Activated CD8-positive, alpha-beta memory T cell treated with anti-CD3 and anti-CD28 coated beads, Interleukin-2, amount 50 U/mL, for 4 hours (primary cell): ENCODE data around the gene DOK4.

Experiments
- DNase-seq: peaks from one replicate; pipeline ENCODE4 v3.0.0-alpha.2; 2020

DOK4 gene

GRCh38 chr16:57518922-57519321 lies 32.6 kb upstream of the DOK4 start:
- DNase-seq: no peak

DNA sequence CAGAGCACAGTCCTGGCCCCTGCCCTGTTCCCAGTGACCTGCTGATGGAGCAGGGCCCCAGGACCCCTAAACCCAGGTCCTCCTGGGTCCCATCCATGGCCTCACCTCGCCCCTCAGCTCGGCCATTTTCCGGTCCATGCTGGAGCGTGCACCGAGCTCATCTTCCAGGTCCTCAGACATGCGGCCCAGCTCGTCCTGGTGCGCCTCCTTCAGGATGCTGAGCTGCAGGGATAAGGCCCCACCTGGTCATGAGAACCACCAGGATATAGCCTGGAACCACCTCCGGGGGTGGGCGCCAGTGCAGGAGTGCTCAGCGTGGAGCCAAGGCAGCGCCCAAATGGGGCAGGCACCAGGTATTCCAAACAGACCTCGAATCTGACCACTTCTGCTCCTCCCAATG lies 32.2 kb upstream of the DOK4 start:
- DNase-seq: no peak

- DNase-seq: no peak
Measured at GRCh38 chr16:57517397-57518367, 31.4 kb upstream of the DOK4 start.

- no peak for DNase-seq
Measured at GRCh38 chr16:57516773-57517172, 30.5 kb upstream of the DOK4 start.

DNA sequence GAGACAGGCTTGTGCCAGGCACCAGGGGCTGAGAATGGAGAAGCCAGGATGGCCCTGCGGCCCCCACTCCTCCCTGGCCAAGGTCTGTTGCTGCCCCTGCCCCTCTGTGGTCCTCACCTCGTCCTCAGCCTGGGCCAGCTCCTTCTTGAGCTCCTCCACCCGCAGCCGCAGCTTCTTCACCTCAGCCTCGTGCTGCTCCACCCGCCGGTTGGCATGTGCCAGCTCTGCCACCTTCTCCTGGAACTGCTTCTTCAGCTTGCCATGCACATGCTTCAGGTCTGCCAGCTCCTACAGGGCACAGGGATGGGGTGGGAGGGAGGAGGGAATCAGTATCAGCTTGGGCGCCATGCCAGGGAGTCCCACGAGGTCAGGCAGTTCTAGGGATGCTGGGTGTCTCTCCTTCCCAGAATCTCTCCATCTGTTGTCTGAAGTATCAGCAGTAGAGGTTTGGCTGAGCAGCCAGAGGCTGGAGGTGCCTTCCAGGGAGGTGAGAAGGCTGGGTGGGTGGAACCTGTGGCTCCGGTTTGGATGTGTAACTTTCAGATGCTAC lies 30.0 kb upstream of the DOK4 start:
- no peak for DNase-seq

DNA sequence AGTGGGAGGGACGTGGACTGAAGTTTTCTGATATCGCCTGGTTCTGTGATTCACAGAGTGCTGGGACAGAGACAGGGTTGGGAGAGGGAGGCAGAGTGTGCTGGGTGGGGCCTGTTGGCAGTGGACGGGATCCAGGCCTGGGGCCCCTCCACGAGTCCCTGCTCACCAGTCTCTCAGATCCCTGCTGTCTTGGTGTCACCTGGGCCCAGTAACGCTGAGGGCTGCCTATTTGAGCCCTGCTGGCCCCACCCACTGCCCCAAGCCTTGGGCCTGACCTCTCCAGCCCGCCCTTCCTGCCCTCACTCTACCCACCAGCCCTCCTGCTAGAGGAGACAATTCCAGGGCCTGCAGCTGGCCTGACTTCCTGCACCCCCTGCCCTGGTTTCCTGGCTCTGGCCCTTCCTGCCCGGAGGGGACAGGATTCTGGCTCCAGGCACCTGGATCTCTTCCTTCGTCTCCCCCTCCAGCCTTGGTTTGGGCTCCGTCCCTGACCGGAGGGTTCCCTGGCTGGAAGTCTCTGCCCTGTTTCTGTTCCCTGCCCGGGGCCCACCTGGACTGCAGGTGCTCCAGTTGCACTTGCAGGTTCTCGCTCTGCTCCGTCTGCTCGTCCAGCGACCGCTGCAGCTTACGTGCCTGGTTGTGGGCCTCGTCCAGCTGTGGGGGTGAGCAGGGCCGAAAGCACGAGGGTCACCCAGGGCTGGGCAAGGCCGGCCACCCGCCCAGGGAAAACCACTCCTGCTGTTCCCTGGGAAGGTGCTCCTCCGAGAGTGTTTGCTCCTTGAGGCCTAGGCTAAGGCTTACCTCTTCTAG lies 28.7 kb upstream of the DOK4 start:
- DNase-seq: no peak

- no peak for DNase-seq
Measured at GRCh38 chr16:57514371-57514770, 28.1 kb upstream of the DOK4 start.

GRCh38 chr16:57513371-57514102 lies 27.2 kb upstream of the DOK4 start:
- DNase-seq: no peak

- no peak for DNase-seq
Measured at GRCh38 chr16:57512296-57513001, 26.2 kb upstream of the DOK4 start.

GRCh38 chr16:57510016-57510871 lies 24.0 kb upstream of the DOK4 start:
- no peak for DNase-seq

GRCh38 chr16:57509231-57509923 lies 23.1 kb upstream of the DOK4 start:
- DNase-seq: no peak

- DNase-seq: no peak
Measured at GRCh38 chr16:57508035-57508425, 21.7 kb upstream of the DOK4 start.

DNA sequence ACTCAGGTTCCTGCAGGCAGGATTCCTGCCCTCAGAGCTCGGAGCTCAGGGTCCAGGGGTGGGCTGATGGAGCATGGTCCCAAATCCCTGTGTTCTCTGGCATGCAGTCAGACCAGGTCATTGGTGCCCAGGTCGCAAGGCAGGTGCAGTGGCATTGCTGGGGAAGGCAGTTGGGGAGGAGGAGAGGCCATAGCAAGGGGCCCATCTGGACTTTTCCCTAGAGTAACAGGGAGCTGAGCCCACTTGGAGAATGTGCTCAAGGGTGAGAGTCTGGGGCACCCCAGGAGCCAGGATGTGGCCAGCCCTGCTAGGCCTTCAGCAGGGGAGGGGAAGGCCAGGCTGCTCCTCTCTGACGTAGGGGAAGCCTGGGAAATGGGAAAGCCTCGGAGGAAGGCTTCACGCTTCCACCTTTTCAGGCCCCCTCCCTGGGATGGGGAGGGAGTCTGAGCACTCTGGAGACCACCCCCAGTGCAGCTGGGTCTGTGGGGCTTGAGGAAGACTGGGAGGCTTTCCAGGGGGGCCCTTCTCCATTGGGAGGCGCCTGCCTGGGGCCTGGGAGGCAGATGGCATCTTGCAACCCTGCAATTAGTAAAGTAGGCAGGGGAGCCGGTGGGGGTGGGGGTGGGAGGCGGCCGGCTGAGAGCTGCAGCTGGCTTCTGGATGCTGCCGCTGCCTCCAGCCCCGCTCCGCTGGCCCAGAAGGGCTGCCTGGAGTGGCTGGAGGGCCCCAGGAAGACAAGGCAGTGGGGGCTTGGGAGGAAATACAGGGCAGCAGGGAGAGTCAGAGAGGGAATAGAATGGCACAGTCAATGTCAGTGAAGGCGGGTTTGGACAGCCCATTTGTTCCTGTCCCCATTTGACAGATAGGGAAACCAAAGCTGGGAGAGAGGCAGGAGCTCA lies 21.1 kb upstream of the DOK4 start:
- no peak for DNase-seq

GRCh38 chr16:57505169-57505568 lies 18.9 kb upstream of the DOK4 start:
- DNase-seq: no peak

GRCh38 chr16:57504491-57504890 lies 18.2 kb upstream of the DOK4 start:
- no peak for DNase-seq

- no peak for DNase-seq
Measured at GRCh38 chr16:57504001-57504400, 17.7 kb upstream of the DOK4 start.

DNA sequence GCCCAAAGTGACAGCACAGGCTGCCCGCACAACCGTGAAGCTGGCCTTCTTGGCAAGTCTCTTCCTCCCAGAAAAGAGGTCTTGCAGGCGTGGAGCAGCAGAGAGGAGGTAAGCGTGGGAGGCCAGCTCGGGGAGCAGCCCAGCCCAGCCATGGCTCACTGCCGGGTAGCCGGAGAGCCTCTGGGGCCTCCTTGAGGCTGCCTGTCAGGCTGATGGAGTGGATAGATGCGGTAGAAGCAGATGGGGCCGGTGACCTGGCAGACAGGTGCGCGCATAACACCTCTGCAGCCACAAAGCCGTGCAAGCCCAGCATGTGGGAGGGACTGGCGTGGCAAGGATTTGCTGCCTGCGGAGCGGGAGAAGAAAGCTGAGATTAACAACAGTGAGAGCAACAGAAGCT lies 17.1 kb upstream of the DOK4 start:
- DNase-seq: no peak

DNA sequence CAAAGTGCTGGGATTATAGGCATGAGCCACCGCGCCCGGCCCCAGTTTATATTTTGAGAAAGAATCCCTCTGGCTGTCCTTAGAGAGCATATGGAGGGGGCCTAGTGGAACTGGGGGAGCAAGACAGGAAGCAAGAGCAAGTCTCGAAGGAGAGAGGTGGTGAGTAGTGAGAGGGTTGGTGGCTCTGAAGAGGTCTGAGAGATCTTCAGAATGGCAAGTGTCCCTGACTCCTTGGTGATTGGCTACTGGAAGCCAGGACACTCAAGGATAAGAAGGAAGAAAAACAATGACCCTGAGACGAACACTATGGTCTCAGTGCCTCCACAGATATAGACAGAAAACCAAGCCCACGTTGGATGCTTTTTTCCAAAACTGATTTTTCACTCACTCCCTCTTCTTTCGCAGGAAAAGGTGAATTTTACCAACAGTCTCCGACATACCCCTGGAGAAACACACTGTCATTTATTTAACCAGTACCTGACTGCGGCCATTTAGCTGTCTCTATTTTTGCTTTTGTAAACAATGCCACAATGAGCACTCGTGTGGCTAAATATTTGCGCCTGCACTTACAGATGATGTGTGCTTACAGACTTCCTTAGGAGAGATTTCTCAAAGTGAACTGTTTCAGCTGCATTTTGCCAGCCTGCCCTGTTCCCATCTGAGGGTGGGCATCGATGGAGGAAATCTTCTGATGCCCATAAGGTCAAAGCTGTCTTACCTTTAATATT lies 15.9 kb upstream of the DOK4 start:
- DNase-seq: no peak

- no peak for DNase-seq
Measured at GRCh38 chr16:57501492-57501891, 15.2 kb upstream of the DOK4 start.
